Naive thymus-derived CD4-positive, alpha-beta T cell (primary cell): ENCODE results near the gene TMEM31. TPM values are rescaled to one million over a fixed set of nuclear protein-coding genes. Genes with fewer than 3 reads are reported as not detected.
"Not testable (repeated sequence)": the region's sequence is repeated elsewhere in the genome, so short reads cannot be mapped to it uniquely, and the experiment has no call there.

Experiments used
- ATAC-seq: fragments of 150-1000 bp; cut with Tn5 transposase; 2 replicates; pipeline ENCODE4 v1.10.0; 2021; ENCODE audit warnings: mild to moderate bottlenecking, moderate library complexity
- CTCF ChIA-PET: fragments of 350-600 bp; sonication (Branson Sonifier 250); formaldehyde crosslinking; loops from one replicate; lab custom pipeline; 2021; ENCODE audit warnings: antibody characterized with exemption; lab: Charles Lee
- POLR2A ChIA-PET: fragments of 350-600 bp; sonication (Branson Sonifier 250); formaldehyde crosslinking; loops from one replicate; lab custom pipeline; 2021; ENCODE audit warnings: antibody characterized with exemption, inconsistent platforms; lab: Charles Lee
- DNase-seq, 9 donors: peaks; one replicate each; pipeline versions ENCODE4 v3.0.0 to v3.0.0-alpha.2; 2020 to 2022; ENCODE audit warnings: mixed read lengths in 1 of 9
- H3K27ac ChIP-seq: one replicate; pipeline ENCODE4 v1.7.0; 2013; ENCODE audit warnings: mild to moderate bottlenecking, low read depth, low read length, moderate library complexity
- H3K27me3 ChIP-seq, 2 donors: one replicate each; pipeline ENCODE4 v1.7.0; 2013; ENCODE audit warnings: low read length in 2 of 2, mild to moderate bottlenecking in 2 of 2, moderate library complexity in 2 of 2; ENCODE audit not compliant: control insufficient read depth in 2 of 2, insufficient read depth in 2 of 2
- H3K36me3 ChIP-seq, 3 experiments: 1 replicate in 2 of 3; 2 replicates in 1 of 3; pipeline ENCODE4 v1.7.0; 2013; ENCODE audit warnings: low read length in 3 of 3, mild to moderate bottlenecking in 3 of 3, moderate library complexity in 1 of 3; ENCODE audit not compliant: insufficient read depth in 3 of 3, control insufficient read depth in 2 of 3
- H3K4me1 ChIP-seq, 2 donors: one replicate each; pipeline ENCODE4 v1.7.0; 2013; ENCODE audit warnings: low read length in 2 of 2, mild to moderate bottlenecking in 2 of 2, moderate library complexity in 1 of 2; ENCODE audit not compliant: control insufficient read depth in 2 of 2, insufficient read depth in 2 of 2
- H3K4me3 ChIP-seq: 2 replicates; pipeline ENCODE4 v1.7.0; 2013; ENCODE audit warnings: mild to moderate bottlenecking, low read length
- H3K9me3 ChIP-seq, 3 experiments: 1 replicate in 2 of 3; 2 replicates in 1 of 3; pipeline ENCODE4 v1.7.0; 2013; ENCODE audit warnings: low read length in 3 of 3; ENCODE audit not compliant: control insufficient read depth in 2 of 3
- H3K27ac Mint-ChIP-seq, 9 donors: one replicate each; pipeline ENCODE4 v1.8.0; 2020 to 2022; ENCODE audit warnings: mixed read lengths in 9 of 9, mild to moderate bottlenecking in 8 of 9, moderate library complexity in 5 of 9, inconsistent platforms in 2 of 9
- H3K27me3 Mint-ChIP-seq, 5 donors: one replicate each; pipeline ENCODE4 v1.8.0; 2021 to 2022; ENCODE audit warnings: mixed read lengths in 5 of 5, mild to moderate bottlenecking in 1 of 5
- H3K36me3 Mint-ChIP-seq, 5 donors: one replicate each; pipeline ENCODE4 v1.8.0; 2020 to 2022; ENCODE audit warnings: mixed read lengths in 5 of 5, mild to moderate bottlenecking in 3 of 5, inconsistent platforms in 1 of 5
- H3K4me1 Mint-ChIP-seq, 7 donors: one replicate each; pipeline ENCODE4 v1.8.0; 2020 to 2022; ENCODE audit warnings: mixed read lengths in 7 of 7, mild to moderate bottlenecking in 3 of 7, inconsistent platforms in 1 of 7
- H3K4me3 Mint-ChIP-seq, 10 donors: one replicate each; pipeline ENCODE4 v1.8.0; 2020 to 2022; ENCODE audit warnings: mild to moderate bottlenecking in 10 of 10, mixed read lengths in 10 of 10, moderate library complexity in 6 of 10, inconsistent platforms in 2 of 10
- H3K9me3 Mint-ChIP-seq, 11 donors: one replicate each; pipeline ENCODE4 v1.8.0; 2020 to 2022; ENCODE audit warnings: mixed read lengths in 11 of 11, mild to moderate bottlenecking in 4 of 11, inconsistent platforms in 1 of 11, moderate library complexity in 1 of 11
- intact Hi-C, 2 donors: fragments of 100-400 bp; cut with micrococcal nuclease; formaldehyde crosslinking; loops; one replicate each; pipeline ENCODE4 v1.15.1; 2023
- polyA plus RNA-seq, 2 donors: library from polyadenylated mRNA; unstranded; fragments of 300-500 nt; fragmentation: Illumina TruSeq; gene quantifications; one replicate each; pipeline ENCODE4 v1.2.3, GENCODE V29; 2021
- total RNA-seq, 6 experiments: library from RNA in 5 of 6; stranded (reverse) in 5 of 6; gene quantifications; 1 replicate in 5 of 6; 2 replicates in 1 of 6; pipeline ENCODE4 v1.2.3 and lab custom pipeline; 2021 to 2026

Gene TMEM31
- total and polyA plus RNA-seq, 7 experiments from 2014 or later, result not detected

DNA sequence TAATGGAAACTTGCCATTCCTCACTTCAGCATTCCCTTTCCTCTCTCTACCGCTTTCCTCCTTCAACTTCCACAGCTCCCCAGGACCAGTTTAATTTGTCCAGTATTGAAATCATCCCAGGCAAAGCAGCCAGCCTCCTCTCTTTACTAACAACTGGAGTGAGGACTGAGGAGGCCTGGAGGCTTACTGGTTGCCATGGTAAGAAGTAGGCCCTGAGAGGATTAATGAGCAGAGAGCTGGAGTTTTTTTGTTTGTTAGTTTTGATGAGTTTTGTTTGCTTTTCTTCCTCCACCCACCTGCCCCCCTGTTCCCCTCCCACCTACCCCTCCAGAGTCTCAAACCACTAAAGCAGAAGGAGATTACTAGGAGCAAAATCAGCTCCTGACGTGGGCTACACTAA is 36.5 kb downstream of the TMEM31 start:
- no peak overlapping the region for H3K27ac Mint-ChIP-seq
- H3K27ac ChIP-seq, result no peak overlapping the region
- ChIA-PET CTCF (no interaction called here), POLR2A (no interaction called here)
- ATAC-seq (no peak), DNase-seq (no peak)
- no peak overlapping the region for H3K4me3 ChIP-seq
- H3K4me3 Mint-ChIP-seq, result no peak overlapping the region
- no peaks in the 10 kb centered on the region for H3K27me3 ChIP-seq
- no peaks in the 10 kb centered on the region for H3K9me3 ChIP-seq
- intact Hi-C loops, result no loop called here
- no peaks in the 10 kb centered on the region for H3K4me1 ChIP-seq
- no peaks in the 10 kb centered on the region for H3K4me1 Mint-ChIP-seq
- H3K36me3 ChIP-seq, result no peaks in the 10 kb centered on the region
- H3K36me3 Mint-ChIP-seq, result no peaks in the 10 kb centered on the region
- no peaks in the 10 kb centered on the region for H3K27me3 Mint-ChIP-seq
- H3K9me3 Mint-ChIP-seq, result no peaks in the 10 kb centered on the region

DNA sequence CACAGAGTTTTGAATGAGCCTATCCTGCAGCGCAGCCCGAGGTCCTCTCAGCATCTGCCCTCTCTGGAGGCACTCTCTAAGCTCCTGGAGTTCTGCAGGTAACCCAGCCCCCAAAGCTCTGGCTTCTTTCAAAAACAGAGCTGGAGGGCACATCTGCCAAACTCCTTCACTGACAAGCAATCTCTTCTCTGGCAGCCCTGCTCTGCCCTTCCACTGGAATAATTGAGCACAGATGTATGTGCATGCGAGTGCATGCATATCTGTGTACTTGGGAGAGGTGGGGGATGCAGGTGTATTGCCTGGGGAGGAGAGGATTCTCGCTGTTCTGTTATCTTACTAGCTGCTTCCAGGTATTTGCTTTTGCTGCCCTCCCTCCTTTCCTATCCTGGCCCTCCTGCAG is 43.7 kb downstream of the TMEM31 start:
- peaks cover 0 to 7% (median 4%) of the 10 kb centered on the region in 11 donors for H3K9me3 Mint-ChIP-seq
- H3K4me3 Mint-ChIP-seq, result no peak overlapping the region
- no peaks in the 10 kb centered on the region for H3K9me3 ChIP-seq
- intact Hi-C loops, result no loop called here
- no peak for DNase-seq
- H3K27ac ChIP-seq, result no peak overlapping the region
- H3K4me1 Mint-ChIP-seq, result no peaks in the 10 kb centered on the region
- ChIA-PET POLR2A (no interaction called here), CTCF (no interaction called here)
- H3K27ac Mint-ChIP-seq, result no peak overlapping the region
- H3K4me1 ChIP-seq, result no peaks in the 10 kb centered on the region
- H3K36me3 ChIP-seq, result no peaks in the 10 kb centered on the region
- no peaks in the 10 kb centered on the region for H3K27me3 ChIP-seq
- no peak for ATAC-seq
- peaks cover 0 to 2% (median 0%) of the 10 kb centered on the region in 5 donors for H3K27me3 Mint-ChIP-seq
- H3K36me3 Mint-ChIP-seq, result peaks cover 0 to 4% (median 0%) of the 10 kb centered on the region in 5 donors
- H3K4me3 ChIP-seq, result no peak overlapping the region

DNA sequence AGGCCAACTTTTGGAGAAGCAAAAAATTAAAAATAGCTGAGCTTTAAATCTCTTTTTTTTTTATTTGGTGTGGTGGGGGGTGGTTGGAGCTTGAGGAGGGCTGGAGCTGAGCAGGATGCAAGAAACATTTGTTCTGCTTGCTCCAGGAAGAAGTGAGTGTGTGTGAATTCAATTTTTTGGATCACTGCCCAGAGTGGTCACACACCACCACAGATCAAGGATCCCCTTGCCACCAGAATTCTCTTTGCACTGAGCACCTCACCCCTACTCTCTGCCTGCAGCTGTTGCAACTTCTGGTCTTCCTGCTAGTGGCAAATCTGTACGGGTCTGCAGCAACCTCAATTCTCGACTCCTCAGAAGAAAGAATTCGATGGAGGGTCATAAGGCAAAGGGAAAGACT is 46.0 kb downstream of the TMEM31 start:
- H3K36me3 Mint-ChIP-seq, result peaks cover 0 to 7% (median 0%) of the 10 kb centered on the region in 5 donors
- no peak for ATAC-seq
- no peaks in the 10 kb centered on the region for H3K4me1 ChIP-seq
- no peak overlapping the region for H3K4me3 ChIP-seq
- intact Hi-C loops, result no loop called here
- peaks cover 0 to 7% (median 4%) of the 10 kb centered on the region in 11 donors for H3K9me3 Mint-ChIP-seq
- no peaks in the 10 kb centered on the region for H3K27me3 ChIP-seq
- POLR2A ChIA-PET, result no interaction called here
- no peaks in the 10 kb centered on the region for H3K9me3 ChIP-seq
- H3K27me3 Mint-ChIP-seq, result peaks cover 0 to 2% (median 0%) of the 10 kb centered on the region in 5 donors
- no peaks in the 10 kb centered on the region for H3K36me3 ChIP-seq
- no peaks in the 10 kb centered on the region for H3K4me1 Mint-ChIP-seq
- no peak overlapping the region for H3K4me3 Mint-ChIP-seq
- DNase-seq, result no peak
- no peak overlapping the region for H3K27ac ChIP-seq
- CTCF ChIA-PET, result no interaction called here
- H3K27ac Mint-ChIP-seq, result no peak overlapping the region

DNA sequence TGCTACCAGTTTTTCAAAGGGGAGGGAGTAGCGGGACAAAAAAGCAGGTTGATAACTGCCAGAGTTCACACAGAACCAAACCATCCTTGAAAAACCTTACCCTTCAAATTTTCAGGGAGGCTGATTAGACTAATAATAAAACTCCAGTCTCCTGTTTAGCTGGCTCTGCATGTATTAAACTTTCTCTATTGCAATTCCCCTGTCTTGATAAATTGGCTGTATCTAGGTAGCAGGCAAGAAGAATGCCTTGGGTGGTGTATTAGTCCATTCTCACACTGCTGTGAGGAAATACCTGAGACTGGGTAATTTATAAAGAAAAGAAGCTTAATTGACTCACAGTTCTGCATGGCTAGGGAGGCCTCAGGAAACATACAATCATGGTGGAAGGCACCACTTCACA is 47.8 kb downstream of the TMEM31 start:
- H3K4me1 Mint-ChIP-seq, result no peaks in the 10 kb centered on the region
- Histone ChIP-seq H3K27ac (no peak overlapping the region), H3K4me3 (no peak overlapping the region), H3K9me3 (no peaks in the 10 kb centered on the region), H3K4me1 (no peaks in the 10 kb centered on the region), H3K36me3 (no peaks in the 10 kb centered on the region), H3K27me3 (no peaks in the 10 kb centered on the region)
- ATAC-seq (no peak), DNase-seq (no peak)
- H3K27me3 Mint-ChIP-seq, result peaks cover 0 to 2% (median 0%) of the 10 kb centered on the region in 5 donors
- ChIA-PET POLR2A (no interaction called here), CTCF (no interaction called here)
- H3K9me3 Mint-ChIP-seq, result peaks cover 0 to 7% (median 4%) of the 10 kb centered on the region in 11 donors
- H3K4me3 Mint-ChIP-seq, result no peak overlapping the region
- peaks cover 0 to 7% (median 0%) of the 10 kb centered on the region in 5 donors for H3K36me3 Mint-ChIP-seq
- intact Hi-C loops, result no loop called here
- H3K27ac Mint-ChIP-seq, result no peak overlapping the region

DNA sequence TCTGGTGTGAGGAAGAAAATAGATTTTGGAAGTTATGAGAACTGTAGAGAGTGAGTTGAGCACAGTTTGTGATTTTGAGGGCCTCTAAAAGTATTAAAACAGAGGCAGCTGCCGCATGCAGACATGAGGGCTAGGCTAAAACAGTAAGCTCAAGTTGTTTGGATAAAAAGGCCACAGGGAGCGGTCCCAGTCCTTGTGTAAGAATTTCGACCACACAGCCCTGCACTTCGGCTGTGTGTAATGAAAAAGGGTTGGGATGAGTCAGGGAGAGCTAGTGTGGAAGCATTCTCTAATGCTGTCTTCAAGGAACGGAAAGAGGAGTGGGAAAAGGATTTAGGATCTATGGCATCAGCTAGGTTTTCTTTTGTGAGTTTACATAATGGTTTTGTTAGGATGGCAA is 52.8 kb downstream of the TMEM31 start:
- H3K36me3 Mint-ChIP-seq, H3K9me3 ChIP-seq, H3K4me3 ChIP-seq, H3K4me3 Mint-ChIP-seq, H3K4me1 Mint-ChIP-seq, DNase-seq, H3K36me3 ChIP-seq, intact Hi-C loops, H3K27me3 Mint-ChIP-seq, ATAC-seq, H3K27me3 ChIP-seq, POLR2A ChIA-PET, H3K27ac ChIP-seq, CTCF ChIA-PET, H3K27ac Mint-ChIP-seq, H3K9me3 Mint-ChIP-seq, H3K4me1 ChIP-seq: not testable (repeated sequence)

Other genes with a start within 250 kb of the TMEM31 start
- under 1 TPM in 3 of 5 experiments, not detected in 2; 0.17 to 0.27 (median 0.19) TPM for gene RAB40A, start 191.4 kb upstream of the TMEM31 start, total RNA-seq
- under 1 TPM in 1 of 2 donors, not detected in 1; 0.09 TPM for gene RAB40A, start 191.4 kb upstream of the TMEM31 start, polyA plus RNA-seq
- 10 to 100 TPM in 1 of 5 experiments, 1 to 10 TPM in 4; 1.8 to 11.7 (median 9.3) TPM for gene TCEAL4, start 125.4 kb upstream of the TMEM31 start, total RNA-seq
- 10 to 100 TPM; 13.7 to 15.1 TPM for gene TCEAL4, start 125.4 kb upstream of the TMEM31 start, polyA plus RNA-seq
- 1 to 10 TPM in 4 of 5 experiments, under 1 TPM in 1; 0.60 to 6.1 (median 4.2) TPM for gene TCEAL3, start 102.9 kb upstream of the TMEM31 start, total RNA-seq
- 1 to 10 TPM; 4.6 to 5.4 TPM for gene TCEAL3, start 102.9 kb upstream of the TMEM31 start, polyA plus RNA-seq
- gene TCEAL1, start 81.9 kb upstream of the TMEM31 start, total RNA-seq, result 10 to 100 TPM in 2 of 5 experiments, 1 to 10 TPM in 3; 3.3 to 14.3 (median 5.0) TPM
- gene TCEAL1, start 81.9 kb upstream of the TMEM31 start, polyA plus RNA-seq, result 10 to 100 TPM; 13.5 to 20.6 TPM
- 100 to 1,000 TPM; 103 to 177 (median 143) TPM for gene MORF4L2, start 24.2 kb upstream of the TMEM31 start, total RNA-seq
- gene MORF4L2, start 24.2 kb upstream of the TMEM31 start, polyA plus RNA-seq, result 10 to 100 TPM; 86.8 to 90.3 TPM
- not detected for gene PLP1, start 65.9 kb downstream of the TMEM31 start, total RNA-seq
- gene PLP1, start 65.9 kb downstream of the TMEM31 start, polyA plus RNA-seq, result not detected
- under 1 TPM; 0.40 to 0.86 (median 0.51) TPM for gene RAB9B, start 121.3 kb downstream of the TMEM31 start, total RNA-seq
- under 1 TPM; 0.10 to 0.59 TPM for gene RAB9B, start 121.3 kb downstream of the TMEM31 start, polyA plus RNA-seq